ENCODE measurements around the gene FHL3. TPM values are rescaled to one million over a fixed set of nuclear protein-coding genes. Genes with fewer than 3 reads are reported as not detected.

The FHL3 gene
- total and polyA plus RNA-seq, 2 donors (not counting 3 experiments of a cell fraction or from before 2014, with no cell fraction given): 26.1 to 58.7 TPM

DNA sequence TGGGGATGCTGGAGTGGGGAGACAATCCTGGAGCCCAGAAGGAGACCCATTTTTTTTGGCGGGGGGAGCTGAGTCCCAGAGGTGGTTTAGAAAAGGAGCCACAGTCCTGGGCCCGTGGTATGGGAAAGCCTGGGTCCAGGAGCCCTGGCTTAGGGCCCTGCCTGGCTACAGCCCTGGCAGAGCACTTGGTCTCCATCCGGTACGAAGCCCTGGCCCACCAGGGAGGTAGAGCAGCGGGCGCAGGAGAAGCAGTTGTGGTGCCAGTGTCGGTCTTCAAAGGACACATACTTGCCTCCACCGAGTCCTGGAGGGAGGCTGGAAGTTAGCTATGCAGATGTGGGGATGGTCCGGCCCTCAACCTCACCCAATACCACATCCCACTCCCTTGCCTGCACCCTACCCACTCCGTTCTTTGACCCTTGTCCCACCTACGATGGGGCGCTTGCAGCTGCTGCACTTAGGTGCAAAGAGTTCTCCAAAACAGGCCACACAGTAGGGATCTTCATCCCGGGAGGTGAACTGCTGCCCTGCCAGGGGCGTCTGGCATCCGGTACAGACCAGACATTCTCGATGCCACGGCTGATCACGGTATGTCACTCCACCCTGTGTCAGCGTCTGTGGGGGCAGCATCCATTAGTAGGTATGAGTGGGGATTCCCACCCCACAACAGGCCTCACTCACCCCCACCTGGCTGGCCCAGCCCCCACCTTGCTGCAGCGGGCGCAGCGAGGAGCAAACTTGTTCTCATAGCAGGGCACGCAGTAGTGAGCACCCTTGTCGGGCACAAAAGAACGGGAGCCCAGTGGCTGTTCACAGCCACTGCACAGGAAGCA lies 7.8 kb downstream of the FHL3 start:
- intact Hi-C loops (cut with micrococcal nuclease) (loop anchor here (10.0 kb wide), 1 partner anchor 403 kb away; the partner anchor contains the start of gene GNL2), dilution Hi-C loops (cut with MboI; ENCODE audit: extremely low pct_ligation_motif_present, low sequenced_read_pairs) (no loop called here)
- ChIA-PET CTCF (no interaction called here), POLR2A (interaction anchor here (0.6 kb wide), 1 partner anchor 22 kb away, joined by 3 read pairs; no protein-coding TSS in a partner anchor)
- Histone ChIP-seq H3K4me3 (replicated peaks in 1 of 3; ENCODE audit: insufficient read depth in 1 of 3, low read depth in 1 of 3, low read length in 3 of 3) (no peak overlapping the region), H3K9me3 (replicated peaks; ENCODE audit: control insufficient read depth, insufficient read depth, low read length) (no peaks in the 10 kb centered on the region), H3K79me2 (ENCODE audit: control insufficient read depth, insufficient read depth, low read length) (peaks cover 19% of the 10 kb centered on the region), H3K9ac (replicated peaks; ENCODE audit: extremely low read depth, insufficient read depth, low read length) (no peak overlapping the region), H3K36me3 (ENCODE audit: control insufficient read depth in 2 of 2, extremely low read depth in 1 of 2, insufficient read depth in 2 of 2, low read length in 2 of 2) (peaks cover 9 to 17% of the 10 kb centered on the region in 2 experiments), H3K27me3 (ENCODE audit: control insufficient read depth in 2 of 2, insufficient read depth in 2 of 2, low read length in 2 of 2) (no peaks in the 10 kb centered on the region), H3K4me1 (ENCODE audit: control insufficient read depth, extremely low read depth, insufficient read depth, low read length) (peaks cover 55% of the 10 kb centered on the region), H3K27ac (ENCODE audit: insufficient read depth, low read depth, low read length) (no peak overlapping the region), H4K20me1 (replicated peaks; ENCODE audit: control insufficient read depth, extremely low read depth, insufficient read depth, low read length) (no peaks in the 10 kb centered on the region), H3K4me2 (ENCODE audit: insufficient read depth, low read length) (no peak overlapping the region), H2AFZ (ENCODE audit: low read depth, low read length) (no peak overlapping the region), H3K9me1 (replicated peaks; ENCODE audit: control insufficient read depth, extremely low read depth, insufficient read depth, low read length) (no peaks in the 10 kb centered on the region)
- BruUV-seq (replicated peaks): no TSS peak
- no peak for TF ChIP-seq GATA2 (IDR thresholded peaks at IDR 0.05; ENCODE audit: insufficient read depth, insufficient read length, low read depth, low read length)
- TF ChIP-seq, protein P1, sequence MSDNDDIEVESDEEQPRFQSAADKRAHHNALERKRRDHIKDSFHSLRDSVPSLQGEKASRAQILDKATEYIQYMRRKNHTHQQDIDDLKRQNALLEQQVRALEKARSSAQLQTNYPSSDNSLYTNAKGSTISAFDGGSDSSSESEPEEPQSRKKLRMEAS (IDR thresholded peaks at IDR 0.05; ENCODE audit: insufficient read depth, insufficient read length): no peak
- TF ChIP-seq FOS (IDR thresholded peaks at IDR 0.05; ENCODE audit: borderline replicate concordance, insufficient read depth, low read length): no peak
- TF ChIP-seq MYC (IDR thresholded peaks at IDR 0.05; ENCODE audit: low read depth, low read length): no peak
- no peak for TF ChIP-seq POLR2A (IDR thresholded peaks at IDR 0.05; ENCODE audit: low read depth, low read length)
- TF ChIP-seq, protein P2, sequence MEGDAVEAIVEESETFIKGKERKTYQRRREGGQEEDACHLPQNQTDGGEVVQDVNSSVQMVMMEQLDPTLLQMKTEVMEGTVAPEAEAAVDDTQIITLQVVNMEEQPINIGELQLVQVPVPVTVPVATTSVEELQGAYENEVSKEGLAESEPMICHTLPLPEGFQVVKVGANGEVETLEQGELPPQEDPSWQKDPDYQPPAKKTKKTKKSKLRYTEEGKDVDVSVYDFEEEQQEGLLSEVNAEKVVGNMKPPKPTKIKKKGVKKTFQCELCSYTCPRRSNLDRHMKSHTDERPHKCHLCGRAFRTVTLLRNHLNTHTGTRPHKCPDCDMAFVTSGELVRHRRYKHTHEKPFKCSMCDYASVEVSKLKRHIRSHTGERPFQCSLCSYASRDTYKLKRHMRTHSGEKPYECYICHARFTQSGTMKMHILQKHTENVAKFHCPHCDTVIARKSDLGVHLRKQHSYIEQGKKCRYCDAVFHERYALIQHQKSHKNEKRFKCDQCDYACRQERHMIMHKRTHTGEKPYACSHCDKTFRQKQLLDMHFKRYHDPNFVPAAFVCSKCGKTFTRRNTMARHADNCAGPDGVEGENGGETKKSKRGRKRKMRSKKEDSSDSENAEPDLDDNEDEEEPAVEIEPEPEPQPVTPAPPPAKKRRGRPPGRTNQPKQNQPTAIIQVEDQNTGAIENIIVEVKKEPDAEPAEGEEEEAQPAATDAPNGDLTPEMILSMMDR (IDR thresholded peaks at IDR 0.05; ENCODE audit: extremely low read depth in 1 of 2, insufficient read depth in 1 of 2, low read depth in 1 of 2, low read length in 2 of 2): no peak
- no peak for TF ChIP-seq POLR2AphosphoS5 (IDR thresholded peaks at IDR 0.05; ENCODE audit: insufficient read depth, low read depth, low read length)
- no peak for TF ChIP-seq JUN (IDR thresholded peaks at IDR 0.05; ENCODE audit: borderline replicate concordance, insufficient read depth, insufficient read length, low read depth)
- no peak for TF ChIP-seq EZH2 (IDR thresholded peaks at IDR 0.05; ENCODE audit: borderline replicate concordance, low read depth, low read length, severe bottlenecking)
- FAIRE-seq (no peak), DNase-seq (ENCODE audit: low read depth, low spot score) (no peak)
